A673 (cell line): Measurements from ENCODE around the gene TARBP2. TPM values are rescaled to one million over a fixed set of nuclear protein-coding genes. Genes with fewer than 3 reads are reported as not detected.
"Not testable (repeated sequence)": the region's sequence is repeated elsewhere in the genome, so short reads cannot be mapped to it uniquely, and the experiment has no call there.

Experiments
- BruUV-seq: library from RNA; stranded (reverse); fragments of 400-500 nt; replicated peaks from 2 replicates; lab custom pipeline; 2021; lab: Mats Ljungman, UMichigan
- CTCF ChIA-PET: fragments of 300-600 bp; sonication (Branson Sonifier 250); formaldehyde crosslinking; loops from one replicate; lab custom pipeline; 2022; ENCODE audit warnings: antibody characterized with exemption; lab: Charles Lee
- POLR2A ChIA-PET: fragments of 300-600 bp; sonication (Branson Sonifier 250); formaldehyde crosslinking; loops from one replicate; lab custom pipeline; 2022; ENCODE audit warnings: antibody characterized with exemption; ENCODE audit not compliant: low non-redundant PET; lab: Charles Lee
- DNase-seq: peaks from one replicate; pipeline ENCODE4 v3.0.0-alpha.2; 2015; ENCODE audit warnings: low spot score
- H3K27ac ChIP-seq: fragments of 200-600 bp; sonication (generic); 2 replicates; pipeline ENCODE4 v1.5.1; 2016; ENCODE audit warnings: mixed run types, low read depth, mild to moderate bottlenecking, mixed read lengths, antibody characterized with exemption, low read length; ENCODE audit not compliant: poor library complexity, severe bottlenecking
- H3K27me3 ChIP-seq: fragments of 200-600 bp; sonication (generic); replicated peaks from 2 replicates; pipeline ENCODE4 v1.6.1; 2017; ENCODE audit warnings: mixed run types, low read depth, mild to moderate bottlenecking, mixed read lengths, antibody characterized with exemption, low read length; ENCODE audit not compliant: insufficient read depth, poor library complexity
- H3K36me3 ChIP-seq: fragments of 200-600 bp; sonication (generic); 2 replicates; pipeline ENCODE4 v1.6.1; 2016; ENCODE audit warnings: mixed run types, mild to moderate bottlenecking, mixed read lengths, antibody characterized with exemption, low read length; ENCODE audit not compliant: insufficient read depth, poor library complexity, severe bottlenecking
- H3K4me1 ChIP-seq: fragments of 200-600 bp; sonication (generic); 2 replicates; pipeline ENCODE4 v1.6.1; 2017; ENCODE audit warnings: mixed run types, mild to moderate bottlenecking, mixed read lengths, antibody characterized with exemption, low read length; ENCODE audit not compliant: insufficient read depth, poor library complexity, severe bottlenecking
- H3K4me3 ChIP-seq: fragments of 200-600 bp; sonication (generic); 2 replicates; pipeline ENCODE4 v1.5.1; 2016; ENCODE audit warnings: low read depth, mixed run types, mild to moderate bottlenecking, mixed read lengths, low read length; ENCODE audit not compliant: poor library complexity, severe bottlenecking
- H3K9me3 ChIP-seq: fragments of 200-600 bp; sonication (generic); 2 replicates; pipeline ENCODE4 v1.6.1; 2016; ENCODE audit warnings: mixed run types, low read depth, mild to moderate bottlenecking, mixed read lengths, antibody characterized with exemption, low read length; ENCODE audit not compliant: poor library complexity, severe bottlenecking
- CTCF ChIP-seq: fragments of 300-800, 200-600 bp; sonication (generic); conservative IDR thresholded peaks from 2 replicates; pipeline ENCODE4 v1.5.1; 2017; ENCODE audit warnings: low read depth, mild to moderate bottlenecking, antibody characterized with exemption, low read length, moderate library complexity, mixed read lengths
- EZH2 ChIP-seq: fragments of 200-600 bp; sonication (generic); IDR thresholded peaks from 2 replicates; pipeline ENCODE4 v1.6.1; 2017; ENCODE audit warnings: borderline replicate concordance, low read depth, mild to moderate bottlenecking, mixed read lengths, antibody characterized with exemption, low read length; ENCODE audit not compliant: poor library complexity, severe bottlenecking
- intact Hi-C: fragments of 100-400 bp; cut with micrococcal nuclease; formaldehyde crosslinking; loops from one replicate; pipeline ENCODE4 v1.10.0; 2022; ENCODE audit not compliant: unreplicated experiment
- total RNA-seq: library from RNA; stranded (reverse); gene quantifications from 2 replicates; pipeline ENCODE4 v1.2.3, GENCODE V29; 2021

TARBP2 gene
- total RNA-seq, 1 experiment from 2014 or later: 70.9 TPM

GRCh38 chr12:53538209-53538689 lies 37.2 kb downstream of the TARBP2 start:
- Histone ChIP-seq H3K9me3 (no peaks in the 10 kb centered on the region), H3K4me1 (peaks cover 8% of the 10 kb centered on the region), H3K4me3 (no peak overlapping the region), H3K27ac (peak overlapping the region; percentile 62), H3K27me3 (no peaks in the 10 kb centered on the region), H3K36me3 (peaks cover 35% of the 10 kb centered on the region)
- BruUV-seq: no TSS peak
- peak; percentile 39 for DNase-seq
- ChIA-PET POLR2A (no interaction called here), CTCF (no interaction called here)
- intact Hi-C loops: no loop called here
- TF ChIP-seq EZH2 (no peak), CTCF (no peak)

- BruUV-seq: no TSS peak
- CTCF ChIA-PET: no interaction called here
- H3K9me3 ChIP-seq: no peaks in the 10 kb centered on the region
- peaks cover 17% of the 10 kb centered on the region for H3K4me1 ChIP-seq
- intact Hi-C loops: no loop called here
- no peak for TF ChIP-seq CTCF
- no peak for TF ChIP-seq EZH2
- H3K27me3 ChIP-seq: no peaks in the 10 kb centered on the region
- H3K27ac ChIP-seq: no peak overlapping the region
- DNase-seq: no peak
- H3K36me3 ChIP-seq: peaks cover 28% of the 10 kb centered on the region
- H3K4me3 ChIP-seq: no peak overlapping the region
- POLR2A ChIA-PET: no interaction called here
Measured at GRCh38 chr12:53539526-53539925, 38.4 kb downstream of the TARBP2 start.

GRCh38 chr12:53543539-53543938 lies 42.5 kb downstream of the TARBP2 start:
- intact Hi-C loops: loop anchor here (1.0 to 2.0 kb wide), 2 partner anchors 133 to 203 kb away; partner anchors contain the start of gene ATP5MC2
- TF ChIP-seq CTCF: peak; percentile 93
- no peak for TF ChIP-seq EZH2
- peak; percentile 83 for DNase-seq
- H3K9me3 ChIP-seq: no peaks in the 10 kb centered on the region
- BruUV-seq: no TSS peak
- H3K36me3 ChIP-seq: peaks cover 24% of the 10 kb centered on the region
- ChIA-PET CTCF (interaction anchor here (0.5 to 2.2 kb wide), 12 partner anchors 9 to 746 kb away, joined by 3 to 35 read pairs (median 3); partner anchors contain the start of gene ATP5MC2), POLR2A (interaction anchor here (0.6 to 0.9 kb wide), 2 partner anchors 27 to 132 kb away, joined by 3 to 6 read pairs; partner anchors contain the start of gene ATP5MC2)
- peaks cover 14% of the 10 kb centered on the region for H3K4me1 ChIP-seq
- H3K27me3 ChIP-seq: no peaks in the 10 kb centered on the region
- peak overlapping the region; percentile 62 for H3K27ac ChIP-seq
- no peak overlapping the region for H3K4me3 ChIP-seq

GRCh38 chr12:53548354-53548753 lies 47.3 kb downstream of the TARBP2 start:
- CTCF ChIA-PET, H3K36me3 ChIP-seq, POLR2A ChIA-PET, intact Hi-C loops, BruUV-seq, H3K4me3 ChIP-seq, H3K9me3 ChIP-seq, H3K27me3 ChIP-seq, H3K27ac ChIP-seq, DNase-seq: not testable (repeated sequence)
- H3K4me1 ChIP-seq: peaks cover 27% of the 10 kb centered on the region

GRCh38 chr12:53550131-53550530 lies 49.0 kb downstream of the TARBP2 start:
- POLR2A ChIA-PET: interaction anchor here (0.6 kb wide), 1 partner anchor 79 kb away, joined by 12 read pairs; no protein-coding TSS in a partner anchor
- H3K27ac ChIP-seq, intact Hi-C loops, H3K4me3 ChIP-seq, H3K9me3 ChIP-seq, BruUV-seq, CTCF ChIA-PET, DNase-seq, H3K36me3 ChIP-seq, H3K27me3 ChIP-seq: not testable (repeated sequence)
- H3K4me1 ChIP-seq: peaks cover 19% of the 10 kb centered on the region
